ENCODE data around the gene STK24. TPM values are rescaled to one million over a fixed set of nuclear protein-coding genes. Genes with fewer than 3 reads are reported as not detected.

Gene STK24
- total and polyA plus RNA-seq, 10 of the 15 experiments (the other 5 are each of a cell fraction or from before 2014, with no cell fraction given): 7.5 to 115 (median 52.9) TPM

DNA sequence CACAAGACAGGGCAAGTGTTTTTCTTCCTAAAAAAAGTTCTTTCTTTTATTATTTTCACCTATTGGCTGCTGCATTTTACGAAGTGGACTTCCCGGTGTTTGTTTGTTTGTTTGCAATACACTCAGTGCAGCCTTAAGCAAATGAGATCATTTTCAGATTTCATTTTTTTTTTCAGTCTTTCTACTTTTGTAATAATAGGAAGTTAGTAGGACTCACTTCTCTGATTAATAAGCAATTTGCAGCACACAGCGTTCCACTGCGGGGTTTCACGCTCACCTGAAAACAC, 128.3 kb downstream of the STK24 start:
- Histone ChIP-seq H2AFZ (ENCODE audit: control insufficient read depth, low read depth, low read length) (no peak overlapping the region), H3K36me3 (ENCODE audit: control insufficient read depth in 2 of 2, insufficient read depth in 2 of 2, low read length in 1 of 2) (peaks cover 6 to 16% of the 10 kb centered on the region in 2 experiments), H3K79me2 (ENCODE audit: control insufficient read depth, insufficient read depth, low read length) (no peaks in the 10 kb centered on the region), H3K4me1 (ENCODE audit: control insufficient read depth, insufficient read depth, low read length) (peaks cover 6% of the 10 kb centered on the region), H3K9ac (ENCODE audit: control insufficient read depth, insufficient read depth, low read length) (no peak overlapping the region), H3K9me3 (replicated peaks; ENCODE audit: control insufficient read depth, insufficient read depth, low read length) (no peaks in the 10 kb centered on the region), H3K4me3 (no peak overlapping the region), H4K20me1 (ENCODE audit: control insufficient read depth, insufficient read depth) (no peaks in the 10 kb centered on the region), H3K27ac (ENCODE audit: control insufficient read depth, insufficient read depth) (no peak overlapping the region), H3K27me3 (replicated peaks in 1 of 2; ENCODE audit: control insufficient read depth in 2 of 2, insufficient read depth in 2 of 2, low read length in 1 of 2) (no peaks in the 10 kb centered on the region), H3K4me2 (ENCODE audit: control insufficient read depth, insufficient read depth) (no peak overlapping the region)
- intact Hi-C loops (cut with micrococcal nuclease; ENCODE audit: unreplicated experiment): no loop called here
- CTCF ChIA-PET: interaction anchor here (1.7 to 9.1 kb wide), 2 partner anchors 205 to 225 kb away, joined by 5 to 135 read pairs; no protein-coding TSS in a partner anchor
- 17% methylated on average over 5 of the region's 5 CpGs for WGBS (ENCODE audit: insufficient coverage, insufficient replicate concordance, low lambda C conversion rate, missing lambda C conversion rate)
- RAD21 ChIA-PET (ENCODE audit: unreplicated experiment): interaction anchor here (1.0 to 4.8 kb wide), 2 partner anchors 204 to 207 kb away, joined by 3 to 89 read pairs; no protein-coding TSS in a partner anchor
- no peak for DNase-seq (ENCODE audit: low read depth, low spot score)
- BruUV-seq (replicated peaks): no TSS peak
- no peak for FAIRE-seq
- POLR2A ChIA-PET: no interaction called here
- in situ Hi-C loops (cut with MboI): loop anchor here (5.0 to 10.0 kb wide), 3 partner anchors 209 to 594 kb away; no protein-coding TSS in a partner anchor
- SMC1A ChIA-PET (ENCODE audit: uncharacterized antibody, unreplicated experiment): interaction anchor here (1.7 to 4.8 kb wide), 2 partner anchors 204 to 225 kb away, joined by 5 to 66 read pairs; no protein-coding TSS in a partner anchor
- no peak for ATAC-seq
- no peak for TF ChIP-seq TCF12 (IDR thresholded peaks at IDR 0.05; ENCODE audit: low read depth, low read length)
- no peak for TF ChIP-seq PAX5 (IDR thresholded peaks at IDR 0.05; ENCODE audit: borderline replicate concordance, low read depth, low read length)
- TF ChIP-seq ZZZ3 (IDR thresholded peaks at IDR 0.05; ENCODE audit: control insufficient read depth, insufficient read length, low read depth): no peak
- no peak for TF ChIP-seq EED (IDR thresholded peaks at IDR 0.05; ENCODE audit: low read depth)
- TF ChIP-seq FOXK2 (IDR thresholded peaks at IDR 0.05): no peak
- no peak for TF ChIP-seq LARP7 (IDR thresholded peaks at IDR 0.05)
- TF ChIP-seq, protein P1, sequence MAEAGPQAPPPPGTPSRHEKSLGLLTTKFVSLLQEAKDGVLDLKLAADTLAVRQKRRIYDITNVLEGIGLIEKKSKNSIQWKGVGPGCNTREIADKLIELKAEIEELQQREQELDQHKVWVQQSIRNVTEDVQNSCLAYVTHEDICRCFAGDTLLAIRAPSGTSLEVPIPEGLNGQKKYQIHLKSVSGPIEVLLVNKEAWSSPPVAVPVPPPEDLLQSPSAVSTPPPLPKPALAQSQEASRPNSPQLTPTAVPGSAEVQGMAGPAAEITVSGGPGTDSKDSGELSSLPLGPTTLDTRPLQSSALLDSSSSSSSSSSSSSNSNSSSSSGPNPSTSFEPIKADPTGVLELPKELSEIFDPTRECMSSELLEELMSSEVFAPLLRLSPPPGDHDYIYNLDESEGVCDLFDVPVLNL (IDR thresholded peaks at IDR 0.05; ENCODE audit: low read depth, low read length): no peak
- no peak for TF ChIP-seq RAD51 (IDR thresholded peaks at IDR 0.05)
- TF ChIP-seq, protein P2, sequence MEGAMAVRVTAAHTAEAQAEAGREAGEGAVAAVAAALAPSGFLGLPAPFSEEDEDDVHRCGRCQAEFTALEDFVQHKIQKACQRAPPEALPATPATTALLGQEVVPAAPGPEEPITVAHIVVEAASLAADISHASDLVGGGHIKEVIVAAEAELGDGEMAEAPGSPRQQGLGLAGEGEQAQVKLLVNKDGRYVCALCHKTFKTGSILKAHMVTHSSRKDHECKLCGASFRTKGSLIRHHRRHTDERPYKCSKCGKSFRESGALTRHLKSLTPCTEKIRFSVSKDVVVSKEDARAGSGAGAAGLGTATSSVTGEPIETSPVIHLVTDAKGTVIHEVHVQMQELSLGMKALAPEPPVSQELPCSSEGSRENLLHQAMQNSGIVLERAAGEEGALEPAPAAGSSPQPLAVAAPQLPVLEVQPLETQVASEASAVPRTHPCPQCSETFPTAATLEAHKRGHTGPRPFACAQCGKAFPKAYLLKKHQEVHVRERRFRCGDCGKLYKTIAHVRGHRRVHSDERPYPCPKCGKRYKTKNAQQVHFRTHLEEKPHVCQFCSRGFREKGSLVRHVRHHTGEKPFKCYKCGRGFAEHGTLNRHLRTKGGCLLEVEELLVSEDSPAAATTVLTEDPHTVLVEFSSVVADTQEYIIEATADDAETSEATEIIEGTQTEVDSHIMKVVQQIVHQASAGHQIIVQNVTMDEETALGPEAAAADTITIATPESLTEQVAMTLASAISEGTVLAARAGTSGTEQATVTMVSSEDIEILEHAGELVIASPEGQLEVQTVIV (IDR thresholded peaks at IDR 0.05; ENCODE audit: borderline replicate concordance, partially characterized antibody): no peak
- no peak for TF ChIP-seq CHD1 (IDR thresholded peaks at IDR 0.05; ENCODE audit: low read depth, low read length)
- no peak for TF ChIP-seq RCOR1 (conservative IDR thresholded peaks at IDR 0.05; ENCODE audit: low read depth, low read length)
- no peak for TF ChIP-seq CEBPB (IDR thresholded peaks at IDR 0.05; ENCODE audit: borderline replicate concordance in 1 of 2, low read depth in 2 of 2, low read length in 2 of 2)
- no peak for TF ChIP-seq NFYB (IDR thresholded peaks at IDR 0.05; ENCODE audit: insufficient read depth, low read depth, low read length)
- TF ChIP-seq NR2F1 (conservative IDR thresholded peaks at IDR 0.05): no peak
- TF ChIP-seq JUNB (IDR thresholded peaks at IDR 0.05): no peak
- TF ChIP-seq, protein P3, sequence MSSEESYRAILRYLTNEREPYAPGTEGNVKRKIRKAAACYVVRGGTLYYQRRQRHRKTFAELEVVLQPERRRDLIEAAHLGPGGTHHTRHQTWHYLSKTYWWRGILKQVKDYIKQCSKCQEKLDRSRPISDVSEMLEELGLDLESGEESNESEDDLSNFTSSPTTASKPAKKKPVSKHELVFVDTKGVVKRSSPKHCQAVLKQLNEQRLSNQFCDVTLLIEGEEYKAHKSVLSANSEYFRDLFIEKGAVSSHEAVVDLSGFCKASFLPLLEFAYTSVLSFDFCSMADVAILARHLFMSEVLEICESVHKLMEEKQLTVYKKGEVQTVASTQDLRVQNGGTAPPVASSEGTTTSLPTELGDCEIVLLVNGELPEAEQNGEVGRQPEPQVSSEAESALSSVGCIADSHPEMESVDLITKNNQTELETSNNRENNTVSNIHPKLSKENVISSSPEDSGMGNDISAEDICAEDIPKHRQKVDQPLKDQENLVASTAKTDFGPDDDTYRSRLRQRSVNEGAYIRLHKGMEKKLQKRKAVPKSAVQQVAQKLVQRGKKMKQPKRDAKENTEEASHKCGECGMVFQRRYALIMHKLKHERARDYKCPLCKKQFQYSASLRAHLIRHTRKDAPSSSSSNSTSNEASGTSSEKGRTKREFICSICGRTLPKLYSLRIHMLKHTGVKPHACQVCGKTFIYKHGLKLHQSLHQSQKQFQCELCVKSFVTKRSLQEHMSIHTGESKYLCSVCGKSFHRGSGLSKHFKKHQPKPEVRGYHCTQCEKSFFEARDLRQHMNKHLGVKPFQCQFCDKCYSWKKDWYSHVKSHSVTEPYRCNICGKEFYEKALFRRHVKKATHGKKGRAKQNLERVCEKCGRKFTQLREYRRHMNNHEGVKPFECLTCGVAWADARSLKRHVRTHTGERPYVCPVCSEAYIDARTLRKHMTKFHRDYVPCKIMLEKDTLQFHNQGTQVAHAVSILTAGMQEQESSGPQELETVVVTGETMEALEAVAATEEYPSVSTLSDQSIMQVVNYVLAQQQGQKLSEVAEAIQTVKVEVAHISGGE (CRISPR knock-in tag; IDR thresholded peaks at IDR 0.05): no peak
- no peak for TF ChIP-seq NFXL1 (IDR thresholded peaks at IDR 0.05; ENCODE audit: borderline replicate concordance)
